Vagina (tissue), 2 donors: ENCODE data around the gene GFRA1. TPM values are rescaled to one million over a fixed set of nuclear protein-coding genes. Genes with fewer than 3 reads are reported as not detected.

Experiments used
- DNase-seq, 2 donors: peaks; one replicate each; pipeline ENCODE4 v3.0.0-alpha.2; 2017; ENCODE audit errors: extremely low spot score in 2 of 2
- H3K27ac ChIP-seq: fragments of 200-600 bp; sonication (generic); one replicate; pipeline ENCODE4 v1.5.1; 2019
- H3K27me3 ChIP-seq: fragments of 200-600 bp; sonication (generic); one replicate; pipeline ENCODE4 v1.5.1; 2019
- H3K36me3 ChIP-seq, 2 donors: fragments of 200-600 bp; sonication (generic); one replicate each; pipeline ENCODE4 v1.5.1; 2017 to 2019
- H3K4me1 ChIP-seq: fragments of 200-600 bp; sonication (generic); one replicate; pipeline ENCODE4 v1.5.1; 2019
- H3K4me3 ChIP-seq, 2 donors: fragments of 200-600 bp; sonication (generic); 1 replicate in 1 of 2; 2 replicates in 1 of 2; pipeline ENCODE4 v1.5.1; 2016 to 2019
- H3K9me3 ChIP-seq: fragments of 200-600 bp; sonication (generic); one replicate; pipeline ENCODE4 v1.5.1; 2019
- POLR2A ChIP-seq, 2 donors: fragments of 450-650 bp; IDR thresholded peaks; one replicate each; pipeline ENCODE4 v1.6.1; 2017; ENCODE audit warnings: antibody characterized with exemption in 2 of 2, mild to moderate bottlenecking in 2 of 2, moderate library complexity in 2 of 2
- POLR2AphosphoS5 ChIP-seq, 2 donors: sonication (generic); formaldehyde crosslinking; IDR thresholded peaks; one replicate each; pipeline ENCODE4 v1.9.0; 2017; ENCODE audit warnings: antibody characterized with exemption in 2 of 2, mild to moderate bottlenecking in 2 of 2, low read depth in 1 of 2; ENCODE audit not compliant: insufficient read depth in 1 of 2
- intact Hi-C: fragments of 100-400 bp; cut with DNase I; formaldehyde crosslinking; loops from one replicate; pipeline ENCODE4 v1.15.1; 2023
- total RNA-seq: library from RNA; depleted of rRNA; stranded (reverse); fragments of >200 nt; gene quantifications from one replicate; pipeline ENCODE4 v1.2.3, GENCODE V29; 2016
- TF ChIP-seq, protein P1 (sequence below), 3 experiments: fragments of 450-650 bp in 2 of 3; fragments of 200-600 bp in 1 of 3; sonication (generic) in 1 of 3; IDR thresholded peaks; one replicate each; pipeline ENCODE4 v1.5.1; 2017 to 2019; ENCODE audit warnings: antibody characterized with exemption in 3 of 3, mild to moderate bottlenecking in 2 of 3, moderate library complexity in 2 of 3

GFRA1 gene
- total RNA-seq, 1 donor from 2014 or later, result 57.7 TPM

DNA sequence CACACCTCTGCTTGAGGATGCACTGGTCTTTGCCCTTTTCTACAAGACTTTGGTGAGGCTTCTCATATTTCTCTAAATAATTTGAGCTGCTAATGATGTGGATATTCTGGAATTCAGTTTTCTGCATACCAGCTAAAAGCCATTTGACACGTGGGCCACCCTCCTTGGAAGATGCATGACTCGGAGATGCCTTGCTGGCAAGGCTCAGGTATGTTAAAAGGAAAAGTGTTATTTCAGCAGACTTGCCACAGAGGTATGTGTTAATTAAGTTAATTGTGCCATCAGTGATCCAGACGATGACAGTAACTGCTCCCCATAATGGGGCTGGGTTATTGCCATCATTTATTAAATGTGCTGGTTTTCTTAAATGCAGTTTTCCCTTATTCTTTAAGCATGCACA, 8.8 kb upstream of the GFRA1 start:
- intact Hi-C loops, result no loop called here
- Histone ChIP-seq H3K4me3 (no peak overlapping the region), H3K27me3 (no peaks in the 10 kb centered on the region), H3K9me3 (no peaks in the 10 kb centered on the region), H3K4me1 (no peaks in the 10 kb centered on the region), H3K36me3 (no peaks in the 10 kb centered on the region), H3K27ac (no peak overlapping the region)
- TF ChIP-seq, protein P1, sequence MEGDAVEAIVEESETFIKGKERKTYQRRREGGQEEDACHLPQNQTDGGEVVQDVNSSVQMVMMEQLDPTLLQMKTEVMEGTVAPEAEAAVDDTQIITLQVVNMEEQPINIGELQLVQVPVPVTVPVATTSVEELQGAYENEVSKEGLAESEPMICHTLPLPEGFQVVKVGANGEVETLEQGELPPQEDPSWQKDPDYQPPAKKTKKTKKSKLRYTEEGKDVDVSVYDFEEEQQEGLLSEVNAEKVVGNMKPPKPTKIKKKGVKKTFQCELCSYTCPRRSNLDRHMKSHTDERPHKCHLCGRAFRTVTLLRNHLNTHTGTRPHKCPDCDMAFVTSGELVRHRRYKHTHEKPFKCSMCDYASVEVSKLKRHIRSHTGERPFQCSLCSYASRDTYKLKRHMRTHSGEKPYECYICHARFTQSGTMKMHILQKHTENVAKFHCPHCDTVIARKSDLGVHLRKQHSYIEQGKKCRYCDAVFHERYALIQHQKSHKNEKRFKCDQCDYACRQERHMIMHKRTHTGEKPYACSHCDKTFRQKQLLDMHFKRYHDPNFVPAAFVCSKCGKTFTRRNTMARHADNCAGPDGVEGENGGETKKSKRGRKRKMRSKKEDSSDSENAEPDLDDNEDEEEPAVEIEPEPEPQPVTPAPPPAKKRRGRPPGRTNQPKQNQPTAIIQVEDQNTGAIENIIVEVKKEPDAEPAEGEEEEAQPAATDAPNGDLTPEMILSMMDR (IDR thresholded peaks at IDR 0.05), result no peak
- TF ChIP-seq POLR2A (IDR thresholded peaks at IDR 0.05) (no peak), POLR2AphosphoS5 (IDR thresholded peaks at IDR 0.05; ENCODE audit: insufficient read depth in 1 of 2, low read depth in 1 of 2) (no peak)
- DNase-seq, result no peak

DNA sequence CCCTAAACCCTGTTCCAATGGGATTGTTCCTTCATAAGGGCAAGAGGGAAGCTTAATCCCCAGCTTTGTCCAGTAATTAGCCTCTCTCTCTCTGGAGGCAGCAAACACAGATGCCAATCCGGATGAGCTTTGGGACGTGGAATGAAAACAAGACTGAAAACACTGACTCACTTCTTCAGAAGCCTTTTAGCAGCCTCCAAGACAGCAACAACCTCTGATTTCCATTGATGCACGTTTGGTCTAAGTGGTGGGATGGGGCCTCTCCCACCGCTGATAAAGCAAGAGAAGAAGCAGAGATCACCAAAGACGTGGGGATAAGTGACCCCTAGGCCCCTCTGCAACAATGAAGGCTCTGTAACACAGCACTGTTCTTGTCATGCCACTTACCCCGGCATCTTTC, 5.8 kb upstream of the GFRA1 start:
- DNase-seq, result no peak
- intact Hi-C loops, result loop anchor here (10.0 kb wide), 1 partner anchor 334 kb away; no protein-coding TSS in a partner anchor
- Histone ChIP-seq H3K9me3 (no peaks in the 10 kb centered on the region), H3K36me3 (no peaks in the 10 kb centered on the region), H3K4me1 (no peaks in the 10 kb centered on the region), H3K27me3 (no peaks in the 10 kb centered on the region), H3K27ac (no peak overlapping the region), H3K4me3 (no peak overlapping the region)
- no peak for TF ChIP-seq POLR2AphosphoS5 (IDR thresholded peaks at IDR 0.05; ENCODE audit: insufficient read depth in 1 of 2, low read depth in 1 of 2)
- TF ChIP-seq, protein P1 (IDR thresholded peaks at IDR 0.05), result no peak

DNA sequence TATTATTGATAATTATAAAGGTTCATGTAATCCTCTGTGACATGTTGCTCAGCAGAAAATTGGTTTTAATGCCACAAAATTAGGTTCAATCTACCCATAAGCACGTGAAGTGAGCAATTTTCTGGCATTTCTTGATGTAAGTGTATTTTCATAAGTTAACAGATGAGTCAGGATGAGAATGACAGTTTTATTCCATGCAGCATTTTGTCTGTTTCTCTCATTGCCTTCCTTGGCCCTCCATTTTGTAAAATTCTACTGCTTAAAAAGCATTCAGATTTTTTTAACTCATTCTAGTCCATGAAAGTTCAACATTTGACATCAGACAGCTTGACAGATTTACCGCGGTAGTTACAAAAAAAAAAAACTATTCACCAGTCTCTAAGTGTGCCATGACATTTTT, 4.0 kb upstream of the GFRA1 start:
- Histone ChIP-seq H3K9me3 (no peaks in the 10 kb centered on the region), H3K4me1 (peaks cover 13% of the 10 kb centered on the region), H3K4me3 (no peak overlapping the region), H3K27me3 (no peaks in the 10 kb centered on the region), H3K27ac (no peak overlapping the region), H3K36me3 (no peaks in the 10 kb centered on the region)
- no peak for DNase-seq
- intact Hi-C loops, result loop anchor here (10.0 kb wide), 1 partner anchor 332 kb away; no protein-coding TSS in a partner anchor
- no peak for TF ChIP-seq POLR2A (IDR thresholded peaks at IDR 0.05)
- TF ChIP-seq, protein P1 (IDR thresholded peaks at IDR 0.05), result no peak

DNA sequence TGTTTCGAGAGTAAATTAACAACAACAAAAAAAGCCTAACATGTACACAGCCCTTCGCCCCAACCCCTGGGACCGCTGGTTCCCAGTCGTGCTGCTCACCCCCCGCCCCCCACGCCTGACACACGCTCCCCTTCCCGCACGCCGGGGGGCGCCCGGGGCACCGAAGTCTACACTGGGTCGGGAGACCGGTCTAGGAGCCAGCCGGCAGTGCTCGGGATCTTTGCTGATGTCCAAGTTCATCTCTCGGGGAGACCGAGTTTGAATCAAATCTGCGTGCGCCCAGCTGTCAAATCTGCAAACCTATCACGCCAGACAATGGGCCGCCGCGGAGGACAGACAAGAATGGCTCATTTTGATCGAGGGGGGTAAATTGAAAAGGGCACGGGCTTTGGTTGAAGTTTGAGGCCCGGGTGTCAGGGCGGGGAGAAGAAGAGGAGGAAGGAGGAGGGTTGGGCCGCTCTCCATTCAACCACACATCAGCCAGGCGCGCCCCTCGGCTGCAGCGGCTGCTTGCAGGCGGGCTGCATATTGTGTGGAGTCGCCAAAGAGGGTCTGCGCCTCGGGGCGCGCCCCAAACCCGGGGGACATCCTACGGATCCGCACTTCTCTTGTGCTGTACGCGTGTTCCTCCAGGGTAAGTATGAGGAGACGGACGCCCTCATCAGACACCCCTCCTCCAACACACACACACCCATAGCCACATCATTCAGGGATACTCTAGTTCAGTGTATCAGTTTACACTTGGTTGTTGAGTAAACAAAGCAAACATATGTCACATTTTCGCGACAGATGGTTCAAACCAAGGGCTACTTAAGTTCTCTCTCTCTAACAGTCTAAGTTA, 1.3 kb upstream of the GFRA1 start:
- no peaks in the 10 kb centered on the region for H3K9me3 ChIP-seq
- DNase-seq, result no peak
- H3K4me1 ChIP-seq, result peaks cover 24% of the 10 kb centered on the region
- TF ChIP-seq, protein P1 (IDR thresholded peaks at IDR 0.05), result no peak
- no peak for TF ChIP-seq POLR2AphosphoS5 (IDR thresholded peaks at IDR 0.05; ENCODE audit: insufficient read depth in 1 of 2, low read depth in 1 of 2)
- no peak for TF ChIP-seq POLR2A (IDR thresholded peaks at IDR 0.05)
- intact Hi-C loops, result loop anchor here (10.0 kb wide), 1 partner anchor 329 kb away; no protein-coding TSS in a partner anchor
- H3K27ac ChIP-seq, result peak overlapping the region; percentile 76
- H3K4me3 ChIP-seq, result peak overlapping the region; percentile 57 to 59
- H3K27me3 ChIP-seq, result no peaks in the 10 kb centered on the region
- no peaks in the 10 kb centered on the region for H3K36me3 ChIP-seq
